Adrenal gland (tissue), 5 donors: ENCODE data around the gene HINT3.
"Not testable (repeated sequence)": the region's sequence is repeated elsewhere in the genome, so short reads cannot be mapped to it uniquely, and the experiment has no call there.

Experiments used
- CTCF ChIP-seq, 6 experiments: fragments of 450-650 bp in 4 of 6; fragments of 200-600 bp in 2 of 6; sonication (generic) in 1 of 6; IDR thresholded peaks; 1 replicate in 5 of 6; 2 replicates in 1 of 6; pipeline versions ENCODE4 v1.5.1 to v1.8.0; 2016 to 2021; ENCODE audit warnings: antibody characterized with exemption in 6 of 6, mild to moderate bottlenecking in 2 of 6, moderate library complexity in 1 of 6
- POLR2A ChIP-seq, 2 donors: fragments of 450-650 bp; IDR thresholded peaks; one replicate each; pipeline ENCODE4 v1.6.1; 2017; ENCODE audit warnings: antibody characterized with exemption in 2 of 2, mild to moderate bottlenecking in 2 of 2, moderate library complexity in 1 of 2
- donor health status: DM: no; HTN: no; CAD: no.

- TF ChIP-seq POLR2A, CTCF (IDR thresholded peaks at IDR 0.05): not testable (repeated sequence)
Measured at GRCh38 chr6:125912430-125912829, 44.1 kb upstream of the HINT3 start.
